Transverse colon (tissue), 4 donors: ENCODE measurements around the gene MRAS. TPM values are rescaled to one million over a fixed set of nuclear protein-coding genes. Genes with fewer than 3 reads are reported as not detected.

Experiments used
- DNase-seq: peaks from one replicate; pipeline ENCODE4 v3.0.0-alpha.2; 2019
- H3K27ac ChIP-seq, 4 donors: fragments of 200-600 bp; sonication (generic); 2 replicates each; pipeline ENCODE4 v1.5.1; 2016 to 2018; ENCODE audit warnings: inconsistent platforms in 4 of 4
- H3K27me3 ChIP-seq: fragments of 200-600 bp; sonication (generic); 2 replicates; pipeline ENCODE4 v1.5.1; 2017; ENCODE audit warnings: inconsistent platforms
- H3K36me3 ChIP-seq, 4 donors: fragments of 200-600 bp; sonication (generic); 2 replicates each; pipeline ENCODE4 v1.5.1; 2017 to 2019; ENCODE audit warnings: inconsistent platforms in 4 of 4
- H3K4me1 ChIP-seq, 4 donors: fragments of 200-600 bp; sonication (generic); 2 replicates each; pipeline ENCODE4 v1.5.1; 2017 to 2020; ENCODE audit warnings: inconsistent platforms in 4 of 4
- H3K4me3 ChIP-seq, 4 donors: fragments of 200-600 bp; sonication (generic); 1 replicate in 1 of 4; 2 replicates in 3 of 4; pipeline versions ENCODE4 v1.5.1 to v1.6.1; 2017 to 2019; ENCODE audit warnings: inconsistent platforms in 4 of 4
- H3K9me3 ChIP-seq, 2 donors: fragments of 200-600 bp; sonication (generic); 2 replicates each; pipeline ENCODE4 v1.5.1; 2017 to 2019; ENCODE audit warnings: inconsistent platforms in 2 of 2
- EP300 ChIP-seq: sonication (generic); formaldehyde crosslinking; IDR thresholded peaks from one replicate; pipeline ENCODE4 v1.6.1; 2017; ENCODE audit warnings: antibody characterized with exemption, low read depth
- POLR2A ChIP-seq: fragments of 450-650 bp; IDR thresholded peaks from one replicate; pipeline ENCODE4 v1.6.1; 2016; ENCODE audit warnings: antibody characterized with exemption, mild to moderate bottlenecking, moderate library complexity
- POLR2AphosphoS5 ChIP-seq, 3 donors: sonication (generic); formaldehyde crosslinking; IDR thresholded peaks; one replicate each; pipeline ENCODE4 v1.6.1; 2016; ENCODE audit warnings: antibody characterized with exemption in 3 of 3
- WGBS, 2 donors: methylation state at CpG; one replicate each; pipeline ENCODE4 v1.1.5; 2018; ENCODE audit warnings: low coverage in 1 of 2; 5-methylcytosine and 5-hydroxymethylcytosine counted together
- in situ Hi-C, 4 donors: fragments of 200-750 bp; cut with MboI; loops; one replicate each; pipeline versions ENCODE4 v1.15.0 to v1.15.1; 2017; ENCODE audit warnings: low sequenced_read_pairs in 3 of 4, low pct_ligation_motif_present in 1 of 4, low pct_unique_long_range_greater_than_20kb in 1 of 4
- intact Hi-C: fragments of 100-400 bp; cut with DNase I; formaldehyde crosslinking; loops from one replicate; pipeline ENCODE4 v1.15.1; 2023; ENCODE audit warnings: low total_unique reads
- total RNA-seq, 4 donors: library from RNA; depleted of rRNA; stranded (reverse); fragments of >200 nt; gene quantifications; one replicate each; pipeline ENCODE4 v1.1.0, GENCODE V29; 2016
- TF ChIP-seq, protein P1 (sequence below), 5 experiments: fragments of 200-600 bp in 3 of 5; fragments of 450-650 bp in 2 of 5; sonication (generic) in 3 of 5; IDR thresholded peaks; 1 replicate in 2 of 5; 2 replicates in 3 of 5; pipeline ENCODE4 v1.5.1; 2016 to 2017; ENCODE audit warnings: antibody characterized with exemption in 5 of 5, inconsistent platforms in 3 of 5, mild to moderate bottlenecking in 2 of 5, moderate library complexity in 1 of 5

The MRAS gene
- total RNA-seq, 4 donors from 2014 or later = 3.0 to 9.6 (median 6.3) TPM

GRCh38 chr3:138395865-138396751, 47.7 kb downstream of the MRAS start:
- H3K9me3 ChIP-seq = no peaks in the 10 kb centered on the region
- H3K27me3 ChIP-seq = no peaks in the 10 kb centered on the region
- WGBS, 2 donors = 91% methylated on average over 6 to 12 of the region's 12 CpGs
- H3K36me3 ChIP-seq = no peaks in the 10 kb centered on the region
- H3K27ac ChIP-seq = no peak overlapping the region
- TF ChIP-seq, protein P1, sequence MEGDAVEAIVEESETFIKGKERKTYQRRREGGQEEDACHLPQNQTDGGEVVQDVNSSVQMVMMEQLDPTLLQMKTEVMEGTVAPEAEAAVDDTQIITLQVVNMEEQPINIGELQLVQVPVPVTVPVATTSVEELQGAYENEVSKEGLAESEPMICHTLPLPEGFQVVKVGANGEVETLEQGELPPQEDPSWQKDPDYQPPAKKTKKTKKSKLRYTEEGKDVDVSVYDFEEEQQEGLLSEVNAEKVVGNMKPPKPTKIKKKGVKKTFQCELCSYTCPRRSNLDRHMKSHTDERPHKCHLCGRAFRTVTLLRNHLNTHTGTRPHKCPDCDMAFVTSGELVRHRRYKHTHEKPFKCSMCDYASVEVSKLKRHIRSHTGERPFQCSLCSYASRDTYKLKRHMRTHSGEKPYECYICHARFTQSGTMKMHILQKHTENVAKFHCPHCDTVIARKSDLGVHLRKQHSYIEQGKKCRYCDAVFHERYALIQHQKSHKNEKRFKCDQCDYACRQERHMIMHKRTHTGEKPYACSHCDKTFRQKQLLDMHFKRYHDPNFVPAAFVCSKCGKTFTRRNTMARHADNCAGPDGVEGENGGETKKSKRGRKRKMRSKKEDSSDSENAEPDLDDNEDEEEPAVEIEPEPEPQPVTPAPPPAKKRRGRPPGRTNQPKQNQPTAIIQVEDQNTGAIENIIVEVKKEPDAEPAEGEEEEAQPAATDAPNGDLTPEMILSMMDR (IDR thresholded peaks at IDR 0.05) = no peak
- no peak for TF ChIP-seq EP300
- DNase-seq = no peak
- intact Hi-C loops = no loop called here
- H3K4me3 ChIP-seq = no peak overlapping the region
- in situ Hi-C loops = no loop called here
- H3K4me1 ChIP-seq = no peaks in the 10 kb centered on the region

- Histone ChIP-seq H3K27ac (no peak overlapping the region), H3K4me3 (no peak overlapping the region), H3K27me3 (no peaks in the 10 kb centered on the region), H3K9me3 (no peaks in the 10 kb centered on the region), H3K36me3 (no peaks in the 10 kb centered on the region), H3K4me1 (no peaks in the 10 kb centered on the region)
- intact Hi-C loops (no loop called here), in situ Hi-C loops (no loop called here)
- no peak for DNase-seq
- 92% methylated on average over 14 of the region's 14 CpGs; no CpG with 5 or more reads in 1 of the 2 donors for WGBS, 2 donors
- TF ChIP-seq POLR2AphosphoS5 (IDR thresholded peaks at IDR 0.05) = no peak
Observed at GRCh38 chr3:138396752-138397410, 48.5 kb downstream of the MRAS start.

- no peaks in the 10 kb centered on the region for H3K36me3 ChIP-seq
- H3K9me3 ChIP-seq = no peaks in the 10 kb centered on the region
- in situ Hi-C loops (no loop called here), intact Hi-C loops (no loop called here)
- H3K4me3 ChIP-seq = no peak overlapping the region
- 81 to 92% methylated on average over 3 to 4 of the region's 4 CpGs for WGBS, 2 donors
- TF ChIP-seq POLR2AphosphoS5 (IDR thresholded peaks at IDR 0.05) (no peak), EP300 (no peak), POLR2A (no peak)
- TF ChIP-seq, protein P1 (IDR thresholded peaks at IDR 0.05) = no peak
- no peak overlapping the region for H3K27ac ChIP-seq
- no peaks in the 10 kb centered on the region for H3K27me3 ChIP-seq
- H3K4me1 ChIP-seq = no peaks in the 10 kb centered on the region
- DNase-seq = no peak
Observed at GRCh38 chr3:138397983-138398382, 49.6 kb downstream of the MRAS start.

DNA sequence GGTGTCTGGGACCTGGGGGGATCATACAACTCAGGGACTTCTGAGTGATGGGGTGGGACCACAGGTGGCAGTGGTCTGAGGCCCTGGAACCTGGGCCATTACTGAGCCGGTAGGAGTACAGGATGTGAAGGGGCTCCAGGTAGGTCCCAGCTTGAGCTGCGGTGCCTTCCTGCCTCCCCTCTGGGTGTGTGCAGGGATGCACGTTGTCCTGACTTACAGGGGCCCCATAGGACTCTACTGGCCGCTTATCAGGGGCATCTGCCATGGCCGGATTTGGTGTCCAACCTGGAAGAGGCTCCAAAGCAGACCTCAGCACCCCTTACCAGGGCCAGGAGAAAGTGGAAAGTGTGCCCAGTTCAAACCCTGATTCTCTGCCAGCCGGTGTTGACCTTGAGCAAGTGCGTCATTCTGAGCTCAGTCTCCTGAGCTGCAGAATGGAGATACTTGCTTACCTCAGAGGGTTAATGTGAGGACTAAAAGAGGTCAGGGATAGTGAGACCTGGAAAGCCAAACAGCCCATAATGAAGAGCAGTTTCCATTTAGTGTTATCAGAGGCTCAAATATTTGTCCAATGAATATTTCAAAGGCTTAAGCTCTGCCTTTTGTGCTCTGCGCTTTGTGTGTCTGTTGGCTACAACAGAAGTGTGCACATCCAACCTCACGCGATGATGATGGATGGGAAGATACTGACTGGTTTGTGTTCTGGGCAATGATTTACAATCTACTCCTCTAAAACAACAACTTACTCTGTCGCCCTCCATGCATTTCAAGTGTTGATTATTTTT, 50.6 kb downstream of the MRAS start:
- in situ Hi-C loops = no loop called here
- TF ChIP-seq POLR2AphosphoS5 (IDR thresholded peaks at IDR 0.05) (no peak), POLR2A (no peak), EP300 (no peak)
- TF ChIP-seq, protein P1 (IDR thresholded peaks at IDR 0.05) = no peak
- no peaks in the 10 kb centered on the region for H3K4me1 ChIP-seq
- no peak overlapping the region for H3K4me3 ChIP-seq
- H3K36me3 ChIP-seq = no peaks in the 10 kb centered on the region
- intact Hi-C loops = no loop called here
- no peak overlapping the region for H3K27ac ChIP-seq
- H3K27me3 ChIP-seq = no peaks in the 10 kb centered on the region
- H3K9me3 ChIP-seq = no peaks in the 10 kb centered on the region
- no peak for DNase-seq
- 83 to 91% methylated on average over 3 to 11 of the region's 11 CpGs for WGBS, 2 donors
